A549 treated with CORT108297 at 1 μM for 4 hours (cell line): ENCODE measurements around the gene UTP25. TPM values are rescaled to one million over a fixed set of nuclear protein-coding genes. Genes with fewer than 3 reads are reported as not detected.

ENCODE experiments used
- total RNA-seq: library from RNA; stranded (reverse); fragments of 200-300 nt; extraction: Qiagen RNA extraction; gene quantifications from 5 replicates; pipeline ENCODE4 v1.2.3, GENCODE V29; 2022

Gene UTP25
- 9.4 to 12.1 TPM (median 11.3 TPM) in 5 replicates for total RNA-seq

GRCh38 chr1:209827384-209828262 lies at the start of gene UTP25:
TSS of gene UTP25 (plus strand) at chr1:209827972. CDS start at chr1:209828064, 92 bp downstream.

GRCh38 chr1:209784265-209785169 lies 43.3 kb upstream of the UTP25 start, which contains the start of gene C1orf74:
TSS of gene C1orf74 (minus strand) at chr1:209784559. CDS start at chr1:209783634, 925 bp downstream.

GRCh38 chr1:209805875-209806760 lies 21.7 kb upstream of the UTP25 start, which contains the start of gene IRF6:
TSS of gene IRF6 (minus strand) at chr1:209806142. CDS start at chr1:209801413, 4,729 bp downstream.

Other genes with a start within 250 kb of the UTP25 start
- 0.14 to 0.37 TPM (median 0.30 TPM) in 5 replicates for gene CAMK1G, start 244.3 kb upstream of the UTP25 start, total RNA-seq
- gene LAMB3, start 175.5 kb upstream of the UTP25 start, total RNA-seq = 20.5 to 25.5 TPM (median 22.0 TPM) in 5 replicates
- gene G0S2, start 152.6 kb upstream of the UTP25 start, total RNA-seq = 2.7 to 3.3 TPM (median 3.0 TPM) in 5 replicates
- 0.12 to 0.14 TPM in 2 of 5 replicates, not detected in the others for gene HSD11B1, start 123.1 kb upstream of the UTP25 start, total RNA-seq
- not detected in 5 replicates for gene TRAF3IP3, start 71.9 kb upstream of the UTP25 start, total RNA-seq
- gene C1orf74, start 43.4 kb upstream of the UTP25 start, total RNA-seq = 1.1 to 1.9 TPM (median 1.6 TPM) in 5 replicates
- 0.06 to 0.14 TPM (median 0.10 TPM) in 5 replicates for gene IRF6, start 21.8 kb upstream of the UTP25 start, total RNA-seq
- 0.02 to 0.06 TPM (median 0.06 TPM) in 5 replicates for gene SYT14, start 110.2 kb downstream of the UTP25 start, total RNA-seq